ENCODE measurements around the gene TTC28. TPM values are rescaled to one million over a fixed set of nuclear protein-coding genes. Genes with fewer than 3 reads are reported as not detected.
"Not testable (repeated sequence)": the region's sequence is repeated elsewhere in the genome, so short reads cannot be mapped to it uniquely, and the experiment has no call there.

TTC28 gene
- total RNA-seq, 3 donors from 2014 or later: 9.6 to 32.3 (median 13.2) TPM

DNA sequence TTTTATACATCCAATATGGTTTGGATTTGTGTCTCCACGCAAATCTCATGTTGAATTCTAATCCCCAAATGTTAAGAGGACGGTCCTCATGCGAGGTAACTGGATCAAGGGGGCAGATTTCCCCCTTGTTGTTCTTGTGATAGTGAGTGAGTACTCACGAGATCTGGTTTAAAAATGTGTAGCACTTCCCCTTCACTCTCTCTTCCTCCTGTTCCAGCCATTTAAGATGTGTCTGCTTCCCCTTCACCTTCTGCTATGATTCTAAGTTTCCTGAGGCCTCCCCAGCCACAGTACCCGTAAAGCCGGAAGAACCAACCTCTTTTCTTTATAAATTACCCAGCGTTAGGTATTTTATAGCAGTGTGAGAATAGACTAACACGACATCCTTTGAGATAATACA is 98.6 kb downstream of the TTC28 start:
- no peaks in the 10 kb centered on the region for H3K36me3 ChIP-seq (ENCODE audit: low read depth)
- no peak for DNase-seq
- intact Hi-C loops (cut with DNase I, micrococcal nuclease): no loop called here
- H3K4me1 ChIP-seq (ENCODE audit: low read depth): no peaks in the 10 kb centered on the region
- H3K4me3 ChIP-seq: no peak overlapping the region
- ATAC-seq: no peak
- no peaks in the 10 kb centered on the region for H3K9me3 ChIP-seq
- TF ChIP-seq, protein P1, sequence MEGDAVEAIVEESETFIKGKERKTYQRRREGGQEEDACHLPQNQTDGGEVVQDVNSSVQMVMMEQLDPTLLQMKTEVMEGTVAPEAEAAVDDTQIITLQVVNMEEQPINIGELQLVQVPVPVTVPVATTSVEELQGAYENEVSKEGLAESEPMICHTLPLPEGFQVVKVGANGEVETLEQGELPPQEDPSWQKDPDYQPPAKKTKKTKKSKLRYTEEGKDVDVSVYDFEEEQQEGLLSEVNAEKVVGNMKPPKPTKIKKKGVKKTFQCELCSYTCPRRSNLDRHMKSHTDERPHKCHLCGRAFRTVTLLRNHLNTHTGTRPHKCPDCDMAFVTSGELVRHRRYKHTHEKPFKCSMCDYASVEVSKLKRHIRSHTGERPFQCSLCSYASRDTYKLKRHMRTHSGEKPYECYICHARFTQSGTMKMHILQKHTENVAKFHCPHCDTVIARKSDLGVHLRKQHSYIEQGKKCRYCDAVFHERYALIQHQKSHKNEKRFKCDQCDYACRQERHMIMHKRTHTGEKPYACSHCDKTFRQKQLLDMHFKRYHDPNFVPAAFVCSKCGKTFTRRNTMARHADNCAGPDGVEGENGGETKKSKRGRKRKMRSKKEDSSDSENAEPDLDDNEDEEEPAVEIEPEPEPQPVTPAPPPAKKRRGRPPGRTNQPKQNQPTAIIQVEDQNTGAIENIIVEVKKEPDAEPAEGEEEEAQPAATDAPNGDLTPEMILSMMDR (IDR thresholded peaks at IDR 0.05): no peak

DNA sequence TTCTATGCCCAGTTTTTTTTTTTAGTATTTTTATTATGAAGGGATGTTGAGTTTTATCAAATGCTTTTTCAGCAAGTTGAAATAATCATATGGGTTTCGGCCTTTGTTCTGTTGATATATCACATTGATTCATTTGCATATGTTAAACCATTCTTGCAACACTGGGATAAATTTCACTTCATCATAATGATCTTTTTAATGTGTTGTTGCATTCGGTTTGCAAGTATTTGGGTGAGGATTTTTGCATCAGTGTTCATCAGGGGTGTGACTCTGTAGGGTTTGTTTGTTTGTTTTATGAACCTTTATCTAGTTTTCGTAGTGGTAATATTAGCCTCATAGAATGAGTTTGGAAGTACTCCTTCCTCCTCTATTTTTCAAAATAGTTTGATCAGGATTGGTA is 103.5 kb downstream of the TTC28 start:
- no peak for DNase-seq
- intact Hi-C loops (cut with DNase I, micrococcal nuclease): no loop called here
- ATAC-seq: no peak
- Histone ChIP-seq H3K4me1 (ENCODE audit: low read depth) (no peaks in the 10 kb centered on the region), H3K36me3 (ENCODE audit: low read depth) (no peaks in the 10 kb centered on the region), H3K4me3 (no peak overlapping the region), H3K9me3 (no peaks in the 10 kb centered on the region)
- TF ChIP-seq, protein P1 (IDR thresholded peaks at IDR 0.05): no peak

DNA sequence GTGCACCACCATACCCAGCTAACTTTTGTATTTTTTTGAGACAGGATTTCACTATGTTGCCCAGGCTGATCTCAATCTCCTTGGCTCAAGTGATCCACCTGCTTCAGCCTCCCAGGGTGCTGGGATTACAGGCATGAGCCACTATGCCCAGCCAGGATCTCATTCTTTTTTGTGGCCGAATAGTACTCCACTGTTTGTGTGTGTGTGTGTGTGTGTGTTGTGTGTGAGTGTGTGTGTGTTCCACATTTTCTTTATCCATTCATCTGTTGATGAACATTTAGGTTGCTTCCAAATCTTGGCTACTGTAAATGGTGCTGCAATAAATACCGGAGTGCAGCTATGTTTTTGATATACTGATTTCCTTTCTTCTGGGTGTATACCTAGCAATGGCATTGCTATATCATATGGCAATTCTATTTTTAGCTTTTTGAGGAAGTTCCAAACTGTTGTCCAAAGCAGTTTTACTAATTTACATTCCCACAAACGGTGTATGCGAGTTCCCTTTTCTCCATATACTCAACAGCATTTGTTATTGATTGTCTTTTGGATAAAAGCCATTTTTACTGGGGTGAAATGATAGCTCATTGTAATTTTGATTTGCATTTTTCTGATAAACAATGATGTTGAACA is 105.4 kb downstream of the TTC28 start:
- intact Hi-C loops (cut with DNase I, micrococcal nuclease): no loop called here
- Histone ChIP-seq H3K4me1 (ENCODE audit: low read depth) (no peaks in the 10 kb centered on the region), H3K9me3 (no peaks in the 10 kb centered on the region), H3K36me3 (ENCODE audit: low read depth) (no peaks in the 10 kb centered on the region), H3K4me3 (no peak overlapping the region)
- TF ChIP-seq, protein P1 (IDR thresholded peaks at IDR 0.05): no peak
- ATAC-seq: no peak
- DNase-seq: no peak

DNA sequence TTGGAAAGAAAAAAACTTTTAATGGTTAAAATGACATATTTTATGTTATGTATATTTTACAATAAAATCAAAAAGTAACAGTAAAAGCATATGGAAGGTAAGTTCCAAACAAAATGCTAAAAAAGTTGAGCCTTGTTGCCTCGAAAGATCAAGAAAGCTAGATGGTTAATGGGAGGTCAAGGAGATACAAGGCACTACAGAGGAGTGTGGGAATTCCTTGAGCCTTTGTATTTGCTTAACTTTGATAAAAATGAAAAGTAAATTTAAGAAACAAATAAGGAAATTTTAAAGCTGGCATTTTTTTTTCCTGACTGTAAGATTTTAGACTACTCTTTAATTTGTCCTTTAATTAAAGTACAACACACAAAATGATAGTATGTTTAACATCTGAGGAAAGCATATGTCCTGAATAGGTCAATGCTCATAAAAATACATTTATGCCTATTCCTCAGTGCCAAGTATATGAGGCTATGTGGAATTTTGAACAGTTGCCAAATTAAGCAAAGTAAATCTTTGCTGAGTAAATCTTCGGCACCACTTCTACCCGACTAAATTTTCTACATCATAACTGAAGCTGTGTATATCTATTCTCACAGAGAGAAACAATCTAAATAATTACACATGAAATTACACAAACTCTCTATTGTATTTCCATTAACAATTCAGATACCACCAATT is 108.8 kb downstream of the TTC28 start:
- Histone ChIP-seq H3K36me3 (ENCODE audit: low read depth) (no peaks in the 10 kb centered on the region), H3K4me1 (ENCODE audit: low read depth) (no peaks in the 10 kb centered on the region), H3K4me3 (no peak overlapping the region), H3K9me3 (no peaks in the 10 kb centered on the region)
- TF ChIP-seq, protein P1 (IDR thresholded peaks at IDR 0.05): no peak
- DNase-seq: no peak
- no peak for ATAC-seq
- intact Hi-C loops (cut with DNase I, micrococcal nuclease): no loop called here

DNA sequence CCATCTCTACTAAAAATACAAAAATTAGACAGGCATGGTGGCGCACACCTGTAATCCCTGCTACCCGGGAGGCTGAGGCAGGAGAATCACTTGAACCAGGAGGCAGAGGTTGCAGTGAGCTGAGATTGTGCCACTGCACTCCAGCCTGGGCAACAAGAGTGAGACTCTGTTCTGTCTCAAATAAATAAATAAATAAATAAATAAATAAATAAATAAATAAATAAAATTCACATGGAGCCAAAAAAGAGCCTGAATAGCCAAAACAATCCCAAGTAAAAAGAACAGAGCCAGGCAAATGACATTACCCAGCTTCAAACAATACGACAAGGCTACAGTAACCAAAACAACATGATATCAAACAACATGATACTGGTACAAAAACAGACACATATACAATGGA is 110.7 kb downstream of the TTC28 start:
- H3K36me3 ChIP-seq (ENCODE audit: low read depth); intact Hi-C loops (cut with DNase I, micrococcal nuclease); ATAC-seq; H3K4me1 ChIP-seq (ENCODE audit: low read depth); H3K9me3 ChIP-seq; DNase-seq; H3K4me3 ChIP-seq: not testable (repeated sequence)

DNA sequence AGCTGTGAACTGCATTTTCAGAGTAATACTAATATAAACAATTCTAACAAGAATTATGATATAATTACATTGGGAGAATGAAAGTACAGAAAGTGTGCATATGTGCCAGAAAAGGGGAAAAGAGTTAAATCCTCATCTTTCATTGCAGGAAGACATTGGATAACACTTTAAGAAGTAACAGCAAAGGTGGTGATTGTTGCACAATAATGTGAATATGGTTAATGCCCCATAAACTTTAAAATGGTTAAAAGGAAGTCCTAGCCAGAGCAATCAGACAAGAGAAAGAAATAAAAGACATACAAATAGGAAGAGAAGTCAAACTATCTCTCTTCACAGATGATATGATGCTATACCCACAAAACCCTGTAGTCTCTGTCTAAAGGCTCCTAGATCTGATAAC is 111.5 kb downstream of the TTC28 start:
- no peaks in the 10 kb centered on the region for H3K4me1 ChIP-seq (ENCODE audit: low read depth)
- no peak for ATAC-seq
- TF ChIP-seq, protein P1 (IDR thresholded peaks at IDR 0.05): no peak
- H3K9me3 ChIP-seq: no peaks in the 10 kb centered on the region
- intact Hi-C loops (cut with DNase I, micrococcal nuclease): no loop called here
- H3K4me3 ChIP-seq: no peak overlapping the region
- H3K36me3 ChIP-seq (ENCODE audit: low read depth): no peaks in the 10 kb centered on the region
- DNase-seq: no peak

DNA sequence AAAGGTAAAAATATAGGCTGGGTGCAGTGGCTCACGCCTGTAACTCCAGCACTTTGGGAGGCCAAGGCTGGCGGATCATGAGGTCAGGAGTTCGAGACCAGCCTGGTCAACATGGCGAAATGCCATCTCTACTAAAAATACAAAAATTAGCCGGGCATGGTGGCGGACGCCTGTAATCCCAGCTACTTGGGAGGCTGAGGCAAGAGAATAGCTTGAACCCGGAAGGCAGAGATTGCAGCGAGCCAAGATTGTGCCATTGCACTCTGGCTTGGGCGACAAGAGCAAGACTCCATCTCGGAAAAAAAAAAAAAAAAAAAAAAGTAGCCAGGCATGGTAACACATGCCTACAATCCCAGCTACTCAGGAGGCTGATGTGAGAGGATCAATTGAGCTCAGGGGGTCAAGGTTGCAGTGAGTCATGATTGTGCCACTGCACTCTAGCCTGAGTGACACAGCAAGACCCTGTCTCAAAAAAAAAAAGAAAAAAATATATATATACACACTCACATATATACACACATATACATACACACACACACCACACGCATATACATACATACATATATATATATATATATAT is 112.6 kb downstream of the TTC28 start:
- intact Hi-C loops (cut with DNase I, micrococcal nuclease); ATAC-seq: not testable (repeated sequence)

More for the DNA sequence above, 112.6 kb downstream of the TTC28 start:
- not testable (repeated sequence) for H3K4me1 ChIP-seq (ENCODE audit: low read depth); H3K4me3 ChIP-seq; H3K9me3 ChIP-seq; DNase-seq; H3K36me3 ChIP-seq (ENCODE audit: low read depth)

Data from mucosa of descending colon (tissue), 3 donors.